Uterus (tissue), 4 donors: ENCODE results near the gene NFIA. TPM values are rescaled to one million over a fixed set of nuclear protein-coding genes. Genes with fewer than 3 reads are reported as not detected.

Source experiments
- DNase-seq, 2 donors: peaks; one replicate each; pipeline ENCODE4 v3.0.0-alpha.2; 2019 to 2020
- H3K27ac ChIP-seq, 2 donors: fragments of 200-600 bp; sonication (generic); 1 replicate in 1 of 2; 2 replicates in 1 of 2; pipeline ENCODE4 v1.5.1; 2016 to 2018
- H3K27me3 ChIP-seq, 2 donors: fragments of 200-600 bp; sonication (generic); one replicate each; pipeline ENCODE4 v1.5.1; 2018 to 2019; ENCODE audit warnings: control low read depth in 1 of 2
- H3K36me3 ChIP-seq, 2 donors: fragments of 200-600 bp; sonication (generic); one replicate each; pipeline ENCODE4 v1.5.1; 2019; ENCODE audit warnings: control low read depth in 1 of 2
- H3K4me1 ChIP-seq, 2 donors: fragments of 200-600 bp; sonication (generic); one replicate each; pipeline ENCODE4 v1.5.1; 2018 to 2019; ENCODE audit warnings: control low read depth in 1 of 2
- H3K4me3 ChIP-seq, 2 donors: fragments of 200-600 bp; sonication (generic); 1 replicate in 1 of 2; 2 replicates in 1 of 2; pipeline ENCODE4 v1.5.1; 2018 to 2019; ENCODE audit warnings: mild to moderate bottlenecking in 1 of 2
- H3K9me3 ChIP-seq, 2 donors: fragments of 200-600 bp; sonication (generic); one replicate each; pipeline ENCODE4 v1.5.1; 2019; ENCODE audit warnings: control low read depth in 1 of 2
- CTCF ChIP-seq, 4 experiments: fragments of 200-600 bp in 2 of 4; fragments of 450-650 bp in 2 of 4; sonication (generic) in 2 of 4; IDR thresholded peaks; one replicate each; pipeline ENCODE4 v1.5.1; 2016 to 2019; ENCODE audit warnings: antibody characterized with exemption in 4 of 4, mild to moderate bottlenecking in 2 of 4, moderate library complexity in 1 of 4
- POLR2A ChIP-seq, 2 donors: fragments of 450-650 bp; IDR thresholded peaks; one replicate each; pipeline ENCODE4 v1.6.1; 2016; ENCODE audit warnings: antibody characterized with exemption in 2 of 2, mild to moderate bottlenecking in 1 of 2, moderate library complexity in 1 of 2
- intact Hi-C: fragments of 100-400 bp; cut with DNase I; formaldehyde crosslinking; loops from one replicate; pipeline ENCODE4 v1.15.1; 2023; ENCODE audit warnings: low total_unique reads
- total RNA-seq, 4 donors: library from RNA; depleted of rRNA in 3 of 4; stranded (reverse); fragments of >200 nt in 3 of 4; gene quantifications; one replicate each; pipeline versions ENCODE4 v1.1.0 to v1.2.4, GENCODE V29; 2014 to 2023
- donor health status: DM: yes; HTN: yes; CAD: no.

The NFIA gene
- total RNA-seq, 4 donors from 2014 or later: 49.2 to 116 (median 64.9) TPM

GRCh38 chr1:61433646-61434045, 351.3 kb downstream of the NFIA start:
- intact Hi-C loops: no loop called here
- no peaks in the 10 kb centered on the region for H3K9me3 ChIP-seq
- TF ChIP-seq CTCF (IDR thresholded peaks at IDR 0.05): no peak
- no peaks in the 10 kb centered on the region for H3K27me3 ChIP-seq
- H3K4me3 ChIP-seq: no peak overlapping the region
- H3K36me3 ChIP-seq: no peaks in the 10 kb centered on the region
- DNase-seq: no peak
- H3K4me1 ChIP-seq: no peaks in the 10 kb centered on the region
- H3K27ac ChIP-seq: no peak overlapping the region

GRCh38 chr1:61434276-61434675, 351.9 kb downstream of the NFIA start:
- intact Hi-C loops: no loop called here
- DNase-seq: no peak
- no peaks in the 10 kb centered on the region for H3K36me3 ChIP-seq
- TF ChIP-seq POLR2A (IDR thresholded peaks at IDR 0.05): no peak
- TF ChIP-seq CTCF (IDR thresholded peaks at IDR 0.05): no peak
- no peak overlapping the region for H3K27ac ChIP-seq
- no peaks in the 10 kb centered on the region for H3K9me3 ChIP-seq
- H3K27me3 ChIP-seq: no peaks in the 10 kb centered on the region
- H3K4me3 ChIP-seq: no peak overlapping the region
- H3K4me1 ChIP-seq: no peaks in the 10 kb centered on the region

GRCh38 chr1:61435226-61435625, 352.9 kb downstream of the NFIA start:
- H3K27ac ChIP-seq: no peak overlapping the region
- H3K4me1 ChIP-seq: no peaks in the 10 kb centered on the region
- TF ChIP-seq CTCF (IDR thresholded peaks at IDR 0.05): no peak
- no peak for TF ChIP-seq POLR2A (IDR thresholded peaks at IDR 0.05)

GRCh38 chr1:61436016-61436415, 353.7 kb downstream of the NFIA start:
- no peak for DNase-seq
- no peaks in the 10 kb centered on the region for H3K27me3 ChIP-seq
- H3K4me3 ChIP-seq: no peak overlapping the region
- TF ChIP-seq POLR2A (IDR thresholded peaks at IDR 0.05) (no peak), CTCF (IDR thresholded peaks at IDR 0.05) (peak in 1 of 4 experiments; percentile 17)
- no peak overlapping the region for H3K27ac ChIP-seq
- H3K9me3 ChIP-seq: no peaks in the 10 kb centered on the region
- H3K4me1 ChIP-seq: no peaks in the 10 kb centered on the region
- no peaks in the 10 kb centered on the region for H3K36me3 ChIP-seq
- intact Hi-C loops: no loop called here

More at GRCh38 chr1:61435226-61435625, 352.9 kb downstream of the NFIA start:
- Histone ChIP-seq H3K27me3 (no peaks in the 10 kb centered on the region), H3K36me3 (no peaks in the 10 kb centered on the region), H3K9me3 (no peaks in the 10 kb centered on the region), H3K4me3 (no peak overlapping the region)
- intact Hi-C loops: no loop called here
- no peak for DNase-seq

GRCh38 chr1:61436491-61437120, 354.2 kb downstream of the NFIA start:
- Histone ChIP-seq H3K27ac (no peak overlapping the region), H3K4me1 (no peaks in the 10 kb centered on the region), H3K4me3 (no peak overlapping the region), H3K36me3 (no peaks in the 10 kb centered on the region), H3K27me3 (no peaks in the 10 kb centered on the region), H3K9me3 (no peaks in the 10 kb centered on the region)
- intact Hi-C loops: no loop called here
- TF ChIP-seq POLR2A (IDR thresholded peaks at IDR 0.05): no peak
- DNase-seq: no peak

GRCh38 chr1:61439234-61439633, 356.9 kb downstream of the NFIA start:
- Histone ChIP-seq H3K4me3 (no peak overlapping the region), H3K9me3 (no peaks in the 10 kb centered on the region), H3K36me3 (no peaks in the 10 kb centered on the region), H3K4me1 (no peaks in the 10 kb centered on the region), H3K27ac (no peak overlapping the region), H3K27me3 (no peaks in the 10 kb centered on the region)
- TF ChIP-seq CTCF (IDR thresholded peaks at IDR 0.05): no peak
- intact Hi-C loops: no loop called here
- DNase-seq: no peak
